ENCODE results near the gene TNP1. TPM values are rescaled to one million over a fixed set of nuclear protein-coding genes. Genes with fewer than 3 reads are reported as not detected.

TNP1 gene
- total and polyA plus RNA-seq, 2 experiments from 2014 or later = not detected

DNA sequence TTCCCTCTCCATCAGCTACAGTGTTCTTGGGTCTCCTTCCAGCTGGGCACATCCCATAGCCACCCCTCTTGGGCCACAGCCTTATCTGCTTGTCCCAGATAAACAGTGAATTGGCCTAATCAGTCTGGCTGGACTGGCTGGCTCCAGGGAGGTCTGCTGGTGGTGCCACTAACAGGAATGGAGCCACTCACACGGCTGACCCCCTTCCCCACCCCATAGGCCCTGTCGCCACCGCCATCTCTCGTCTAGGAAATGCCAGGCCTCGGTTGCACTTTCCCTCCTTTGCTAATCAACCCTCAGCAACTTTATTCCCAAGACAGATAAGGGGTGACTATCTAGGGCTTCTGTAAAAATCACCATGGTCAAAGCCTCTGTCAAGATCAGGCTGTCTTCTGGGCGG, 23.0 kb upstream of the TNP1 start:
- Histone ChIP-seq H3K79me2 (replicated peaks; ENCODE audit: insufficient read depth) (no peaks in the 10 kb centered on the region), H4K20me1 (replicated peaks; ENCODE audit: insufficient read depth) (no peaks in the 10 kb centered on the region), H3F3A (replicated peaks; ENCODE audit: low read depth) (no peaks in the 10 kb centered on the region), H3K4me3 (no peak overlapping the region), H3K27me3 (ENCODE audit: insufficient read depth) (no peaks in the 10 kb centered on the region), H3K4me1 (ENCODE audit: insufficient read depth) (no peaks in the 10 kb centered on the region), H3K27ac (ENCODE audit: low read depth) (no peak overlapping the region), H3K36me3 (ENCODE audit: insufficient read depth) (no peaks in the 10 kb centered on the region), H2AFZ (no peak overlapping the region), H3K9me2 (ENCODE audit: insufficient read depth) (peaks cover 4% of the 10 kb centered on the region; the same call in 1 of the 2 replicates), H3K4me2 (no peak overlapping the region)
- Mint-ChIP-seq H3K36me3 (ENCODE audit: low read depth) (no peaks in the 10 kb centered on the region; the same call in 1 of the 3 replicates), H3K27me3 (ENCODE audit: insufficient read depth, low read depth, poor library complexity) (peaks cover 5% of the 10 kb centered on the region), H3K27ac (no peak overlapping the region), H3K9me3 (peaks cover 9% of the 10 kb centered on the region; the same call in 2 of the 3 replicates), H3K4me3 (no peak overlapping the region), H3K4me1 (no peaks in the 10 kb centered on the region; the same call in 2 of the 3 replicates)
- TF ChIP-seq ZNF114 (CRISPR knock-in tag; IDR thresholded peaks at IDR 0.05) (no peak), ZNF331 (CRISPR knock-in tag; IDR thresholded peaks at IDR 0.05; ENCODE audit: low read depth) (no peak), JUNB (IDR thresholded peaks at IDR 0.05; ENCODE audit: unreplicated experiment) (no peak), CREB1 (CRISPR knock-in tag; IDR thresholded peaks at IDR 0.05; ENCODE audit: low read depth) (no peak), STAT1 (IDR thresholded peaks at IDR 0.05; ENCODE audit: unreplicated experiment) (no peak), NANOG (IDR thresholded peaks at IDR 0.05; ENCODE audit: borderline replicate concordance) (no peak), POLR2AphosphoS5 (IDR thresholded peaks at IDR 0.05; ENCODE audit: low read depth) (no peak), EZH2 (IDR thresholded peaks at IDR 0.05; ENCODE audit: low read depth, unreplicated experiment) (no peak), EZH2phosphoT487 (IDR thresholded peaks at IDR 0.05; ENCODE audit: unreplicated experiment) (no peak)
- TF ChIP-seq, protein P1, sequence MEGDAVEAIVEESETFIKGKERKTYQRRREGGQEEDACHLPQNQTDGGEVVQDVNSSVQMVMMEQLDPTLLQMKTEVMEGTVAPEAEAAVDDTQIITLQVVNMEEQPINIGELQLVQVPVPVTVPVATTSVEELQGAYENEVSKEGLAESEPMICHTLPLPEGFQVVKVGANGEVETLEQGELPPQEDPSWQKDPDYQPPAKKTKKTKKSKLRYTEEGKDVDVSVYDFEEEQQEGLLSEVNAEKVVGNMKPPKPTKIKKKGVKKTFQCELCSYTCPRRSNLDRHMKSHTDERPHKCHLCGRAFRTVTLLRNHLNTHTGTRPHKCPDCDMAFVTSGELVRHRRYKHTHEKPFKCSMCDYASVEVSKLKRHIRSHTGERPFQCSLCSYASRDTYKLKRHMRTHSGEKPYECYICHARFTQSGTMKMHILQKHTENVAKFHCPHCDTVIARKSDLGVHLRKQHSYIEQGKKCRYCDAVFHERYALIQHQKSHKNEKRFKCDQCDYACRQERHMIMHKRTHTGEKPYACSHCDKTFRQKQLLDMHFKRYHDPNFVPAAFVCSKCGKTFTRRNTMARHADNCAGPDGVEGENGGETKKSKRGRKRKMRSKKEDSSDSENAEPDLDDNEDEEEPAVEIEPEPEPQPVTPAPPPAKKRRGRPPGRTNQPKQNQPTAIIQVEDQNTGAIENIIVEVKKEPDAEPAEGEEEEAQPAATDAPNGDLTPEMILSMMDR (conservative IDR thresholded peaks at IDR 0.05; ENCODE audit: low read depth in 2 of 2) = no peak
- TF ChIP-seq, protein P2, sequence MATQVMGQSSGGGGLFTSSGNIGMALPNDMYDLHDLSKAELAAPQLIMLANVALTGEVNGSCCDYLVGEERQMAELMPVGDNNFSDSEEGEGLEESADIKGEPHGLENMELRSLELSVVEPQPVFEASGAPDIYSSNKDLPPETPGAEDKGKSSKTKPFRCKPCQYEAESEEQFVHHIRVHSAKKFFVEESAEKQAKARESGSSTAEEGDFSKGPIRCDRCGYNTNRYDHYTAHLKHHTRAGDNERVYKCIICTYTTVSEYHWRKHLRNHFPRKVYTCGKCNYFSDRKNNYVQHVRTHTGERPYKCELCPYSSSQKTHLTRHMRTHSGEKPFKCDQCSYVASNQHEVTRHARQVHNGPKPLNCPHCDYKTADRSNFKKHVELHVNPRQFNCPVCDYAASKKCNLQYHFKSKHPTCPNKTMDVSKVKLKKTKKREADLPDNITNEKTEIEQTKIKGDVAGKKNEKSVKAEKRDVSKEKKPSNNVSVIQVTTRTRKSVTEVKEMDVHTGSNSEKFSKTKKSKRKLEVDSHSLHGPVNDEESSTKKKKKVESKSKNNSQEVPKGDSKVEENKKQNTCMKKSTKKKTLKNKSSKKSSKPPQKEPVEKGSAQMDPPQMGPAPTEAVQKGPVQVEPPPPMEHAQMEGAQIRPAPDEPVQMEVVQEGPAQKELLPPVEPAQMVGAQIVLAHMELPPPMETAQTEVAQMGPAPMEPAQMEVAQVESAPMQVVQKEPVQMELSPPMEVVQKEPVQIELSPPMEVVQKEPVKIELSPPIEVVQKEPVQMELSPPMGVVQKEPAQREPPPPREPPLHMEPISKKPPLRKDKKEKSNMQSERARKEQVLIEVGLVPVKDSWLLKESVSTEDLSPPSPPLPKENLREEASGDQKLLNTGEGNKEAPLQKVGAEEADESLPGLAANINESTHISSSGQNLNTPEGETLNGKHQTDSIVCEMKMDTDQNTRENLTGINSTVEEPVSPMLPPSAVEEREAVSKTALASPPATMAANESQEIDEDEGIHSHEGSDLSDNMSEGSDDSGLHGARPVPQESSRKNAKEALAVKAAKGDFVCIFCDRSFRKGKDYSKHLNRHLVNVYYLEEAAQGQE (IDR thresholded peaks at IDR 0.05; ENCODE audit: unreplicated experiment) = no peak
- TF ChIP-seq, protein P3, sequence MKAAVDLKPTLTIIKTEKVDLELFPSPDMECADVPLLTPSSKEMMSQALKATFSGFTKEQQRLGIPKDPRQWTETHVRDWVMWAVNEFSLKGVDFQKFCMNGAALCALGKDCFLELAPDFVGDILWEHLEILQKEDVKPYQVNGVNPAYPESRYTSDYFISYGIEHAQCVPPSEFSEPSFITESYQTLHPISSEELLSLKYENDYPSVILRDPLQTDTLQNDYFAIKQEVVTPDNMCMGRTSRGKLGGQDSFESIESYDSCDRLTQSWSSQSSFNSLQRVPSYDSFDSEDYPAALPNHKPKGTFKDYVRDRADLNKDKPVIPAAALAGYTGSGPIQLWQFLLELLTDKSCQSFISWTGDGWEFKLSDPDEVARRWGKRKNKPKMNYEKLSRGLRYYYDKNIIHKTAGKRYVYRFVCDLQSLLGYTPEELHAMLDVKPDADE (IDR thresholded peaks at IDR 0.05) = no peak
- TF ChIP-seq, protein P4, sequence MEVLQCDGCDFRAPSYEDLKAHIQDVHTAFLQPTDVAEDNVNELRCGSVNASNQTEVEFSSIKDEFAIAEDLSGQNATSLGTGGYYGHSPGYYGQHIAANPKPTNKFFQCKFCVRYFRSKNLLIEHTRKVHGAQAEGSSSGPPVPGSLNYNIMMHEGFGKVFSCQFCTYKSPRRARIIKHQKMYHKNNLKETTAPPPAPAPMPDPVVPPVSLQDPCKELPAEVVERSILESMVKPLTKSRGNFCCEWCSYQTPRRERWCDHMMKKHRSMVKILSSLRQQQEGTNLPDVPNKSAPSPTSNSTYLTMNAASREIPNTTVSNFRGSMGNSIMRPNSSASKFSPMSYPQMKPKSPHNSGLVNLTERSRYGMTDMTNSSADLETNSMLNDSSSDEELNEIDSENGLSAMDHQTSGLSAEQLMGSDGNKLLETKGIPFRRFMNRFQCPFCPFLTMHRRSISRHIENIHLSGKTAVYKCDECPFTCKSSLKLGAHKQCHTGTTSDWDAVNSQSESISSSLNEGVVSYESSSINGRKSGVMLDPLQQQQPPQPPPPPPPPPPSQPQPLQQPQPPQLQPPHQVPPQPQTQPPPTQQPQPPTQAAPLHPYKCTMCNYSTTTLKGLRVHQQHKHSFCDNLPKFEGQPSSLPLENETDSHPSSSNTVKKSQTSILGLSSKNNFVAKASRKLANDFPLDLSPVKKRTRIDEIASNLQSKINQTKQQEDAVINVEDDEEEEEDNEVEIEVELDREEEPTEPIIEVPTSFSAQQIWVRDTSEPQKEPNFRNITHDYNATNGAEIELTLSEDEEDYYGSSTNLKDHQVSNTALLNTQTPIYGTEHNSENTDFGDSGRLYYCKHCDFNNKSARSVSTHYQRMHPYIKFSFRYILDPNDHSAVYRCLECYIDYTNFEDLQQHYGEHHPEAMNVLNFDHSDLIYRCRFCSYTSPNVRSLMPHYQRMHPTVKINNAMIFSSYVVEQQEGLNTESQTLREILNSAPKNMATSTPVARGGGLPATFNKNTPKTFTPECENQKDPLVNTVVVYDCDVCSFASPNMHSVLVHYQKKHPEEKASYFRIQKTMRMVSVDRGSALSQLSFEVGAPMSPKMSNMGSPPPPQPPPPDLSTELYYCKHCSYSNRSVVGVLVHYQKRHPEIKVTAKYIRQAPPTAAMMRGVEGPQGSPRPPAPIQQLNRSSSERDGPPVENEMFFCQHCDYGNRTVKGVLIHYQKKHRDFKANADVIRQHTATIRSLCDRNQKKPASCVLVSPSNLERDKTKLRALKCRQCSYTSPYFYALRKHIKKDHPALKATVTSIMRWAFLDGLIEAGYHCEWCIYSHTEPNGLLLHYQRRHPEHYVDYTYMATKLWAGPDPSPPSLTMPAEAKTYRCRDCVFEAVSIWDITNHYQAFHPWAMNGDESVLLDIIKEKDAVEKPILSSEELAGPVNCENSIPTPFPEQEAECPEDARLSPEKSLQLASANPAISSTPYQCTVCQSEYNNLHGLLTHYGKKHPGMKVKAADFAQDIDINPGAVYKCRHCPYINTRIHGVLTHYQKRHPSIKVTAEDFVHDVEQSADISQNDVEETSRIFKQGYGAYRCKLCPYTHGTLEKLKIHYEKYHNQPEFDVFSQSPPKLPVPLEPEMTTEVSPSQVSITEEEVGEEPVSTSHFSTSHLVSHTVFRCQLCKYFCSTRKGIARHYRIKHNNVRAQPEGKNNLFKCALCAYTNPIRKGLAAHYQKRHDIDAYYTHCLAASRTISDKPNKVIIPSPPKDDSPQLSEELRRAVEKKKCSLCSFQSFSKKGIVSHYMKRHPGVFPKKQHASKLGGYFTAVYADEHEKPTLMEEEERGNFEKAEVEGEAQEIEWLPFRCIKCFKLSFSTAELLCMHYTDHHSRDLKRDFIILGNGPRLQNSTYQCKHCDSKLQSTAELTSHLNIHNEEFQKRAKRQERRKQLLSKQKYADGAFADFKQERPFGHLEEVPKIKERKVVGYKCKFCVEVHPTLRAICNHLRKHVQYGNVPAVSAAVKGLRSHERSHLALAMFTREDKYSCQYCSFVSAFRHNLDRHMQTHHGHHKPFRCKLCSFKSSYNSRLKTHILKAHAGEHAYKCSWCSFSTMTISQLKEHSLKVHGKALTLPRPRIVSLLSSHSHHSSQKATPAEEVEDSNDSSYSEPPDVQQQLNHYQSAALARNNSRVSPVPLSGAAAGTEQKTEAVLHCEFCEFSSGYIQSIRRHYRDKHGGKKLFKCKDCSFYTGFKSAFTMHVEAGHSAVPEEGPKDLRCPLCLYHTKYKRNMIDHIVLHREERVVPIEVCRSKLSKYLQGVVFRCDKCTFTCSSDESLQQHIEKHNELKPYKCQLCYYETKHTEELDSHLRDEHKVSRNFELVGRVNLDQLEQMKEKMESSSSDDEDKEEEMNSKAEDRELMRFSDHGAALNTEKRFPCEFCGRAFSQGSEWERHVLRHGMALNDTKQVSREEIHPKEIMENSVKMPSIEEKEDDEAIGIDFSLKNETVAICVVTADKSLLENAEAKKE (CRISPR knock-in tag; IDR thresholded peaks at IDR 0.05) = no peak
- no peak for ATAC-seq
- DNase-seq (ENCODE audit: low spot score) = no peak
